AG09319 (cell line): ENCODE data around the gene FMN2.
A peak's percentile ranks its signal among the peaks of the same experiment; 100 is the strongest.
"Not testable (repeated sequence)": the region's sequence is repeated elsewhere in the genome, so short reads cannot be mapped to it uniquely, and the experiment has no call there.

Experiments used
- DNase-seq: peaks from one replicate; pipeline ENCODE4 v3.0.0-alpha.2; 2010; ENCODE audit warnings: low read depth; ENCODE audit errors: extremely low read depth
- CTCF ChIP-seq: IDR thresholded peaks from 2 replicates; pipeline ENCODE4 v1.5.1; 2011; ENCODE audit warnings: low read depth, mild to moderate bottlenecking, inconsistent platforms, low read length, moderate library complexity

FMN2 gene

GRCh38 chr1:240320659-240321058 lies 229.0 kb downstream of the FMN2 start:
- TF ChIP-seq CTCF = no peak
- DNase-seq = no peak

- TF ChIP-seq CTCF = no peak
Observed at GRCh38 chr1:240322943-240323342, 231.3 kb downstream of the FMN2 start.

GRCh38 chr1:240328382-240328781 lies 236.7 kb downstream of the FMN2 start:
- DNase-seq = not testable (repeated sequence)

More at GRCh38 chr1:240322943-240323342, 231.3 kb downstream of the FMN2 start:
- no peak for DNase-seq

- TF ChIP-seq CTCF = no peak
- DNase-seq = no peak
Observed at GRCh38 chr1:240329443-240329842, 237.8 kb downstream of the FMN2 start.

GRCh38 chr1:240332672-240333071 lies 241.0 kb downstream of the FMN2 start:
- no peak for DNase-seq
- no peak for TF ChIP-seq CTCF

GRCh38 chr1:240337781-240338180 lies 246.1 kb downstream of the FMN2 start:
- DNase-seq = peak; percentile 97
- TF ChIP-seq CTCF = no peak

GRCh38 chr1:240338837-240339236 lies 247.2 kb downstream of the FMN2 start:
- TF ChIP-seq CTCF = no peak
- no peak for DNase-seq

- DNase-seq = no peak
- TF ChIP-seq CTCF = no peak
Observed at GRCh38 chr1:240341365-240342250, 249.9 kb downstream of the FMN2 start.
